SKM-1 (cell line): ENCODE data around the gene WNT7A.

Experiments
- DNase-seq: peaks from one replicate; lab custom pipeline; 2025; ENCODE audit not compliant: unreplicated experiment; lab: John Stamatoyannopoulos, UW

WNT7A gene

DNA sequence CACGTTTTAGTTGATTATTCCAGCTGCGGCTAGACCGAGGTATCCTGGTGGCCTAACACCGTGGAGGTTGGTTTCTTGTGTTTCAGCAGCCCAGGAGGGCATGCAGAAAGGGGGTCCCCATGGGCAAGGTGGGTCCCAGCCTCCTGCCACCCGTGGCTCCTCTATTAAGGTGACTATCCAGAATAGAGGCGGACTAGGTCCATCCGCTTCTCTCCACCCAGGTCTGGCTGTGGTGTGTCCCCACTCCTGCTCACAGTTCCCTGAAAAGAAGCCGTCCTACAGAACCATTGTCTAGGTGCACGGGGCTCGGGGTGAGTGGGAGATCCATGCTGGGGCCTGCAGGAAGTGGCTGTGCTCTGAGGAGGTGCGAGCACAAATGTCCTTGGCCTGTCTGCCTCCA, 81.5 kb downstream of the WNT7A start:
- no peak for DNase-seq

DNA sequence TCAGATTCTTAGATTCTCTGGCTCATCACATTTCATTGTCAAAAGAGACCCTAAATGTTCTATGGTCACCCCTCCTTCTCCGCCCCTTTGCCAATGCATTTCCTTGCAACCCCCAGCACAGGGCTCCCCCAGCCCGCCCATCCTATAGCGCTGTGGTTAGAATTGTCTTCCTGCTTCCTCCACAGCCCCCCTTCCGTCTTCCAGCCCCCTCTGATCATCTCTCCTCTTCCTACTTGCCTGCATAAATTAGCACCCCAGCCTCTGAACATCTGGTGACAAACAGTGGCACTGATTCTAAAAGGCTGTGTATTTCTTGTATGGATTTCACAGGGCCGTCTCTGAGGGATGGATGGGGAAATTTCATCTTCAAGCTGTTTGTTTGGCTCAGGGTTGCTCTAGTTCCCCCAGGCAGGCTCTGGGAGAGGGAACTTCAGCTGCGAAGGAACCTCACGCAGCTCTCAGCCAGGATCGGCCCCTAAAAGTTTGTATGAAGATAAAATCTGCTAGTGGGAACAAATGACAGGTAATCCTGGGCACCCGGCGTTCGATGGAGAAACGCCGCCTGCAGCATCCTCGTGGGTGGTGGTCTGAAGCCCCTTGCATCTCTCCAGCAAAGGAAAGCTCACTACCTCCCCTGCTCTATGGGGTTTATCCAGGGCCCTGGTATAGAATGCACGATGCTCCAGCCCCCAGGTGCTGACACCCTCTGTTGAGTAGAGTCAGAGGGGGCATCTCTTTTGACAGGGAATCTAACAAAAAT, 83.0 kb downstream of the WNT7A start:
- DNase-seq = no peak

DNA sequence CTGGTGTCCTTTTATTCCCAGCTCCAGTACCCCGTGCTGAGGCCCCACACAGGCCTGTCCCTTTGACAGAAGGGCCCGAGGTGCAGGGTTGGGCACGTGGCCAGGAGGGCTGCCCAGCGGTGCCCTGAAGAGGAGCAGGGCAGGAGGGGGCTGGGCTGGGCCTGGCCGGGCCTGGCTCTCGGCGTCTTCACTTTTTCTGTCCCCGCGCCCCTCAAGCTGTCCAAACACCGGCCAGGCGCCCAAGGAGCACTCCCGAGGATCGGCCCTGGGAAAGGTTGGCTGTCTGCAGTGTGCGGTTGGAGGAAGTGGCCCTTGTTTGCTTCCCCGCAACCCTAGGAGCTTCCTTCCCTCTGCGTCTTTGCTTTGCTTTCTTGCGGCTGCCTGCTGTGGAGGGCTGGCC, 84.1 kb downstream of the WNT7A start:
- DNase-seq = no peak

DNA sequence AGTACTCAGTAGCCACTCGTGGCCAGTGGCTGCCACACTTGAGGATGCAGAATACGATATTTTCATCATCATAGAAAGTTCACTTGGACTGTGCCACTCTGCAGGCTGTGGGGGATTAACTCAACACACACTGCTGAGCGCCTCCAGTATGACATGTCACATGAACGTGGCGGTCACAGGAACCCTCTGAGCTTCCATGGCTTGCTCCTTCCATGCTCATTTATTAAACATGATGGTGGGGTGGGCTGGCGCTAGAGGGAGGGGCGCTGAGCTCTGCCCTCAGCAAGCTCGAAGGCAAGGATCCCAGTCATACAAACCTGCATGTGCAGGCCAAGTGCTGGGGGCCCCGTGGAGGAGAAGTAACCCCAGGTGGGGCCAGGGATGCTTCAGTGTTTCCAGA, 85.5 kb downstream of the WNT7A start:
- no peak for DNase-seq

DNA sequence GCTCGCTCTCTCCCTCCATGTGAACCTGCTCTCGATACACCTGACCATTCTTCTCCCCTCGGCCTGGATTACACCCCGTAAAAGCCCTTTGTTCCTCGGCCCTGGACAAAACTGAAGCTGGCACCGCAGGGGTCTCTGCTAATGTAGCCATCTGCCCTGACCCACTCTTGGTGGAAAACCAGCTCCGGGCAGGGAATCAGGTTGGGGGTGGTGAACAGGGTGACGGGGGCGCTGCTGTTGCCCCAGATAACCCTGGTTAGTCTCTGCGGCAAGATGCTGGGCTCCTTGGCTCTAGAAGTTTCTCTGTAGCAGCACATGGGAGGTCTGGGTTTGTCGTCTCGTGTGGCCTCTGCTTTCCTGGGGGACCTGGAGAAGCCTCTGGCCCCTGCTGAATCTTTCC, 86.4 kb downstream of the WNT7A start:
- no peak for DNase-seq

DNA sequence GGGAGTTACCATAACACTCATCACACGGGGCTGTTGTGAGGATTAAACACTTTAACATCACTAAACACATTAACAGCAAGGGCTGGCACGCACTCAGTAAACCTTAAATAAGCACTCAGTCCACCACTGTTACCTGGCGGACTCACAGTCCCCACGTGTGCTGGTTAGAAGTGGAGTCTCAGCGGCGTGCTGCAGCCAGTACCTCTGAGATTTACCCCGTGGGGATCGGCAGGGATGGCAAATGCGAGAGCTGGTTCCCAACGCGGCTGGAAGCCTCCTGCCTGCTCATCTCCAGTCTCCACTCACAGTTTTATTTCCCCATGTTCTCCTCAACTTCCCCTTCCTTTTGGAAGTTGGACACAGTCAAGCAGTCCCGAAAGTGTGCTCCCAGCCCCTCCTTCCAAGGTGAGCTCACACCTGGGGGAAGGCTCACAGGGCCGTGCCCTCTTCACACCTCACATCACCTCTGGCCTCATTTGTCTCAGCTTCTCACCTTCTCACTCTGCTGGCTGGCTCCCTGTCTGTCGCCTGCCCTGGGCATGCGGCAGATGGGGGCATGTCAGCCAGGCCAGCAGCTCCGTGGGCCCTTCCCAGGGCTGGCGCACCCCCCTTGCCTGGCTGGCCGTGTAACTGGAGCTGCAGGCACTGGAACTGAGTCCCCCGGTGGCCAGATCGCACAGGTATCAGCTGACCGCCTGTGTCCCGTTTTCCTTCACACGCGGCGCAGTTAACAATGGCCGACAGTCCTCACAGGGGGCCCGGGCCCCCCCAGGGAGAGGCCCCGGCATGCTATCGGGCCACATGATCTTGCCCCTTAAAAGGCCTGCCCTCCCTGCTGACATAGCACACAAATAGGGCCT, 87.1 kb downstream of the WNT7A start:
- no peak for DNase-seq

DNA sequence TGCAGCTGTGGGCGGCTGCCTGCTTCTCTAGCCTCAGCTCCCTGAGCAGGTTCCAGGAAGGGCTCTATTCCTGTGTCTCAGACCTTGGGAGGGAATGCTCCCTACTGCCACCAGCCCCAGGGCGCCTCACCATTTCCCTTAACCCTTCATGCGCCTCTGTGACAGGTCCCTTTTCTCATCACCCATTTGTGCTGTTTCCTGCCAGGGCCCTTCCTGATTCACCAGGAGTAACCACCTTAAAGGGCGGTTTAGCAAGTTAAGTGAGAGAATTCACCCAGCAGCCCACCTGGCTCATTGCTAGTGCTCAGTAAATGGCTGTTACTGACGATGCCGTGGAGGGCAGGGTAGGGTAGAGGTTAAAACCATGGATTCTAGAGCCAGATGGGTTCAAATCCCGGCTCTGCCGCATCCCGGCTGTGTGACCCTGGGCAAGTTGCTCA, 87.8 kb downstream of the WNT7A start:
- DNase-seq = no peak

DNA sequence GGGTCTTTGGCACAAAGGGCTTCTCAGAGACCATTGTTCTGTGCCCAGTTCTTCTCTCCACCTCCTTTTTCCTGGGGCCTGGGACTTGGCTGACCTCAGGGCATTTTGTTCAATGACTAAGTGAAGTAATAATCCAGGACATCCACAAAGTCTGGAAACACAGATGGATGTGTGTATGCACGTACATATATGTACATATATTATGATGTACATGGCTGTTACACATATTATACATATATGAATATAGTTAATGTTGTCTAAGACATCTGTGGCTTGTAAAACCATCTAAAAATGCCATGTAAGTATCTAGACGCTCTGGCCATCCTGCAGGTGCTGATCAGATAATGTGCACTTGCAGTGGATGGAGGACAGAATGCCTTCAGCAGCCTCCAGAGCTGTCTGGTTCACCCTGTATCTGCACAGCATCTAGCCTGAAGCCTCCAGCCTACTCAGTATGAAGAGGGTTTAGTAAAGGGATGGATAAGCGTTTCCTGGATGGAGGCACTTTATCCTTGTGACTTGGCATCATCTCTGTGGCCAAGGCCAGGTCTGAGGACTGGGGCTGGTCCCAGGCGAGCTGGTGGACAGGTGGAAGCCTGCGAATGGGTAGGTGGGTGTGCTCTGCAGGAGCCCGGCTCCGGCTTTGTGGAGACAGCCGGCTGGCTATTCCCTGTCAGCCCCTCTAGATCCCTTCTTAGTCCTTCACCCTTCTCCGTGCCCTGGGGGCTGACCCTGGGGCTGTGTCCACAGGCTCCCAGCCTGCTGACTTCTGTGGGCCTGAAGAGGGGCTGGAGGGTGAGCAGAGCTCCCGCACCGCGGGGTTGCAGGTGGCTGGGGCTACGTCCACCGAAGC, 88.4 kb downstream of the WNT7A start:
- DNase-seq = no peak

DNA sequence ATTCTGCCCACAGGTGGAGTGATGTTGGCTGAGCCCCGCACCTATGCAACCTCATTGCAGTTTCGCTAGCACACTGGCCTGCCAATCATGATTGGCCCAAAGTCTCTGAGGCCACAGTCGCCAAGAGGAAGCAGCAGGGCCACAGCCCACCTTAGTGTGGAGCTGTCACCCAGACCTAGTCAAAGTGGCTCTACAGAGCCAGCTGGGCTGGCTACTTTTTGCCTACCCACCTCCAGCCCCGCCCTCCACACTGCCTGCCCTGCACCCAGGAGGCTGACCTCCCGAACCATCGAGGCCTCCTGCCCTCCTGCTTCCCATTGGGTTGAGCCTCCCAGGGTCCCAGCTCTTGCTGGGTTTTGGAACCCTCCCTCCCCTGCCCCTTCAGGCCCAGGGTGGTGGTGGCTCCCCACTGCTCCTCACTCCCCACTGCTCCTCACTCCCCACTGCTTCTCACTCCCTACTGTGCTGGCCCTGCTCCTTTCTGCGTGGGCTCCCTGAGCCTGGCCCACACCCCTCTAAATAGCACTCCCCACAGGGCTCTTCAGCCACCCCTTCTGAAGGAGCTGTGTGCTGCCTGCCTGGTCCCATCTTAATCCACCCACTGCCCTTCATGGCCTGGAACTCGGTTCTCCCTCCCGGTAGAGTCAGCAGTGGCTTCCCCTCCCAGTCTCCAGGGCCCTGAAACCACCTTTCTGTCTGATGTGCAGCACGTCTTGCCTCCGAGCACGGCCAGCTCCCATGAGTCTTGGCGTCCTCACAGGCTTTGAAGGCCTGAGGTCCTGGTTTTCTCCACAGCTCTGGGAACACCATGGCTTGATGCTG, 89.3 kb downstream of the WNT7A start:
- DNase-seq = no peak

DNA sequence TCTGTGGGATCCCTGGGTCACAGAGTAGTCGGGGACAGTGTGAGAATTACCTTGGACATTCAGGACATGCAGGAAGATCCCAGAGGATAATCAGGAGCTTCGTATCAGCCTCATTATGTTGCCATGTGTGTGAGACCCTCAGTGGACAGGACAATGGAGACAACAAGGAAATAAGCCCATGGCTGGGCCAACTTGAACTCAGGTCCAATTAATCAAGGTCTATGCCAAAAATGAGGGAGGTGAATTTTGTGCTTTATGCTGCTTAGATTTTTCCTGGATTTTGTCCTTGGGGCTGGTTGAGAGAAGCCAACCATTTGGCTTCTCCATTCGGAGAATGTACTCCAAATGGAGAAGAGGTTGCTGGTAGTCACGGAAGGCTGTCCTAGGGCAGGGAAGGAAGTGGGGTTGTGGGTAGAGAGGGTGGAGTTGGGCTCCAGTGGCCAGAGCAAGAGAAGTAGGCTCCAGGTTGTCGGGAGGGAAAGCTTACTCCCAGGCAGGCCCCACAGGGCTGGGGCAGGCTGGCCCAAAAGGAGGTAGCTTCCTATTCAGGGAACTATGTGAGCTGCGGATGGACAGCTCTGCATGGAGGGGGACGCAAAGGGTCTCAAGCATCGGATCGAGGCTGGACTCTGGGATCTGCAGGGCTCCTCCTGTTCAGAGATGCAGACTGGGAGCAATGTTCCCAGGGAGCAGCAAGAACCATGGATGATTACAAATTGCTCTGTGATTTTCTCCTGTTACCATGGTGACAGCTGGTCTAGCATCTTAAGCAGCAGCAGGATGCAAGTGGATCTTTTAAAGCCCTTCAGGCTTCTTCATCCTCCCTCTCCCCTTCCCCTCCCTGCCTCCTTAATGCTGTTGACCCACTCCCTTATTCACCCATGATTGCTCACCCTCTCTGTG, 91.1 kb downstream of the WNT7A start:
- DNase-seq = no peak

DNA sequence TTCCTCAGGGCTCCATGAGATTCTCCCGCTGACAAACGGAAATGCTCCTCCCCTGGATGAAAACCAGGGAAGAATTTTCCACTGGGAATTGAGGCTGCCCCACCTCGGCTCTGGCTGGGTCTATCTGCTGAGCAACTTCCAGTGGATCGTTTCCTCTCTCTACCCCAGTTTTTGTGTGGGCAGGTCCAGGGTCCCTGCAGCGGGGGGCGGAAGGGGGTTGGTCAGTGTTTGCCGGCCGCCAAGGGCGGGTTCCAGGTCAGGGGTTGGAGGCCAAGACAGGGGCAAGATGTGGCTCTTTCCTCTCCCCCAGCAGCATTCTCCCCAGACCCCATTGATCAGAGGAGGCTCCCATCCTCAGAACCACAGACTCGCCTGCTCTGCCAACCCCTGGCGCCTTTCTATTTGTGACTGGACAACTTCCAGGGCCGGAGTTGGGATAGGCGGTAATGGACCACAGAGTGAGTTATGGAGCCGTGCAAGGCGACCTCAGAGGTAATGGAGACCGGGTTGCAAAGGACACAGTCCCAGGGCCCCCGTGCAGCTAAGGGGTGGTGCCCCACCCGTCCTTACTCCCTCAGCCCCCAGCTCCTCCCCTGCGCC, 92.2 kb downstream of the WNT7A start:
- no peak for DNase-seq

DNA sequence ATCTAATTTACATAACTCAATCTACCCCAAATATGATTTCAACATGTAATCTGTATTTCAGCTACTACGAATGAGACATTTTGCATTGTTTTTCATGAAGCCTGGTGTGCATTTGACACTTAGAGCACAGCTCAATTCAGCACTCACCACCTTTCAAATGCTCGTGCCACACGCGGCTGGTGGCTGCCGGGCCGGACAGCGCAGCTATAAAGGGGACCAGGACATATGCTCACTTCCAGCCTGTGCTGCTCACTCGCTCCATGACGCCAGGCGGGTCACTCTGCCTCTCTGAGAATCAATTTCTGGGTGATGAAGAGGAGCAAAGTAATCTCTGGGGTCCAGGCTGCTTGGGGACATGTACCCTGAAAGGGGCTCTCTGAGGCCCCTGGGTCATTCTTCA, 93.1 kb downstream of the WNT7A start:
- DNase-seq = no peak

DNA sequence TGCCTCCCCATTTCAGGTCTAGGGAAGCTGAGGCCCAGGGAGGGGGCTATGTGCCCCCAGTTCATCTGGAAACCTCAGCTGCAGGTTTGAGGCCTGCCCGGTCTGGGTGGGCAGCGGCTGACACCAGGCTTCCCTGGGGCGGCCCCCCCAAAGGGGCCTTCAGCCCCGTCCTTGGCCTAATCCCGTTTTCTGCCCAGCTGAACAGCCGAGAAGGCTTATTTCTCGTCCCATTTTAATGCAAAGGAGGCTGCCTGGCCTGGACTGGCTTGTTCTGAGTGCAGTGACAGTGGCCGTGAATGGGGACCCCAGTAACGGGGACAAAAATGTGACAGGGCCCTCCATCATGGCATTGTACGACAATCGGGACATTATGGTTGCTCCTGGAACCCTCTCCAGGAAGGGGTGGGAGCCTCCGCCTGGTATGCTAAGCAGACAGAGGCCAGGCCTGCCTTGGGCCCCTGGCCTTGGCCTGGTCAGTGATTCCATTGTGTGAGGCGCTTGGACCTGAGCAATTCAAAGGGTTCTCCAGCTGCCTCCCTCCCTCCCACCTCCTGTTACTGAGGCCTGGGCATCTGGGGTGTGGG, 93.9 kb downstream of the WNT7A start:
- DNase-seq = no peak

DNA sequence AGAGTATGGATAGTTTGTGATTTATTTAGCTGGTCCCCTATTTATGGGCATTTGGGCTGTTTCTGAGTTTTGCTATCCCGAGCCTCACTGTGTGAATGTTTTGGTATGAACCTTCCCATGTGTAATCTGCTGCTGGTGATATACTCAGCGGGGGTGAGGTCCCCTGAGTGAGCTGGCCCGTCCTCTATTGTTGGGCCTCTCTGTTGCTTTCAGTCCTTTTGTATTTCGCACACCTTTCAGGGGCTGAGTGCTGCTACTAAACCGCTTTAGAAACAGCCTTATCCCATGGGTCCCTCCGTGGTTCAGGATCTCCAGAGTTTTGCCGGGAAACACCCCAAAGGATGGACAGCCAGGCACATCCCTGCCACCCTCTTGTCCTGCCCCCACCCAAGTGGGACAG, 94.5 kb downstream of the WNT7A start:
- no peak for DNase-seq

DNA sequence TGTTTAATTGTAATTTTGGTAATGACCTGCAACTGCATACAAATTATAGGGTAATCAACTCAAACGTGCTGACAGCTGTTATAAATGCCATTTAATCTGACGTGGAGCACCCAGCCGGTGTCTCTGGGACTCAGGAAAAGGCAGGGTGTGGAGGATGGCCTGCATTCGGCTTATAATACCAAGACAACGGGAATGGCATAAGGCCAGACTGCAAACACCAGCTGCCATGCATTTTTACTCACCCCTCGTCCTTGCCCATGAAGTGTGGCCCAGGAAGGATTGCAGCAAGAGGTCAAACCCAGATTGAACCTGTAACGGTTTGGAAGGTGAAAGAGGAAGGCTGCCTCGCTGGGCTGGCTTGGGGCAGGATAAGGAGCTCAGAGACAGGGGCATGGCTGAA, 96.4 kb downstream of the WNT7A start:
- DNase-seq = no peak

DNA sequence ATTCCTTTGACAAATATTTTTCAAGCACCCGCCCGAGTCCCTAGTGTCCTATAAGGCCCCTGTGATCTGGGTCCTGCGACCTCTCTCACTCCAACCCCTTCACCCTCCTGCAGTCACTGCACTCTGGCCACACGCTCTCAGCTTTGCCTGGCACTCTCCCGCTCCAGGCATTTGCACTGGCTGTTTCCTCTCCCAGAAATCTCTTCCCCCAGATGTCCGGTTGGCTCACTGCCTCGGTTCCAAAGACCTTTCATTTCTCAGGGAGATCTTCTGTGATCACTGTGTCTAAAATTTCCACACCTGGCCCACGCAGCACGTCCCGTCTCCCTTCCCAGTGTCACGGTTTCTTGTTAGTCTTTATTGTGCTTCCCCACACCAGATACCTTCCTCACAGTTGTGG, 97.4 kb downstream of the WNT7A start:
- no peak for DNase-seq

DNA sequence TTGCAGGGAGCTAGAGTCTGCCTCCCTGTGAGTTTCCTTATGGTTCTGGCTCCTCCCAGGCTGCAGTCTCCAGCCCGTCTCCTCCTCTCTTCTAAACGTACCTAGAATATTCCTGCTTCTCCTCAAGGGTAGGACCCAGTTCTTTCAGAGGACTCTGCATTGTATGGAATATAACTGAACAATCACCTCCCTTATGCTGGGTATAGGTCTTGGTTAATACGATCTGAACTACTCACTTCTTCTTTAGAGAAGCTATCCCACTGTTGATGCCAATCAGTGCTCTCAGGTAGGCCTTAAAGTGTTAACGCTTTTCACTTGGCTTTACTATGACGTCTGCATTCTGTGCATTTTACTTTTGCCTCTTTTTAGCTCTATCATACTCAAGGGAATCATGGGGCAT, 98.5 kb downstream of the WNT7A start:
- DNase-seq = no peak

DNA sequence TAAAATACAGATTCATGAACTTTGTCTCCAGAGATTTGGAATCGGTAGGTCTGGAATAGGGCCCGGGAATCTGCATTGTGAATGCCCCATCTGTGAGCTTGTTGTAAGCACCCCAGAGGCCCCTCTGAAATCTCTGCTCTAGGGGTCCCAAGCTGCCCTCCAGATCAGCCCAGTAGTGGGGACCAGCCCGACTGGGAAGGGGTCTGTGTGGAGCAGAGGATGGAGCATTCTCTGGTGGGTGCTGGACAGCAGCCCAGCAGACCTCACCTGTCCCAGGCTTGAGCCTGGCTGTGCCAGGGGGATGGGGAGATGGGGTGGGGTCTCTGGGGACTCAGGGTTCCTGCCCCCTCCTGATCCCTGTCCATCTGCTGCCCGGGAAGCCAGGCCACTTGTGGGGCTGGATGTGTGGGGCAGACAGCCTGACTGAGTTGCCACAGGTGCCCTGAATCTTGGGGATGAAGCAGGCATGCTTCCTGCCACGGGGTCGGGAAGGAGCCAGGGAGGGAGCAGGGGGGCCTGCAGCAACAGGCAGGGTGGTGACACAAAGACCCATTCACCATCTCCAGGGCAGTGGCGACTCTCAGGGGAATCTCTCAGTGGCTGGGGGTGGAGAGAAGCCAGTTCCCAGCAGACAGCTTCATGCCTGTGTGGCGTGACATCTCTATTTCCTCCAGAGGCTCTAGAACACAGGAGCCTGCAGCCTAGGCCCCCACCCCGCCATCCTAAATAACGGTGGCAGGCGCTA, 99.3 kb downstream of the WNT7A start:
- no peak for DNase-seq
